SHP77 (cell line): Measurements from ENCODE around the gene R3HDM4.

Experiments used
- DNase-seq, 2 experiments: peaks; one replicate each; lab custom pipeline; 2025; lab: John Stamatoyannopoulos, UW

Gene R3HDM4

DNA sequence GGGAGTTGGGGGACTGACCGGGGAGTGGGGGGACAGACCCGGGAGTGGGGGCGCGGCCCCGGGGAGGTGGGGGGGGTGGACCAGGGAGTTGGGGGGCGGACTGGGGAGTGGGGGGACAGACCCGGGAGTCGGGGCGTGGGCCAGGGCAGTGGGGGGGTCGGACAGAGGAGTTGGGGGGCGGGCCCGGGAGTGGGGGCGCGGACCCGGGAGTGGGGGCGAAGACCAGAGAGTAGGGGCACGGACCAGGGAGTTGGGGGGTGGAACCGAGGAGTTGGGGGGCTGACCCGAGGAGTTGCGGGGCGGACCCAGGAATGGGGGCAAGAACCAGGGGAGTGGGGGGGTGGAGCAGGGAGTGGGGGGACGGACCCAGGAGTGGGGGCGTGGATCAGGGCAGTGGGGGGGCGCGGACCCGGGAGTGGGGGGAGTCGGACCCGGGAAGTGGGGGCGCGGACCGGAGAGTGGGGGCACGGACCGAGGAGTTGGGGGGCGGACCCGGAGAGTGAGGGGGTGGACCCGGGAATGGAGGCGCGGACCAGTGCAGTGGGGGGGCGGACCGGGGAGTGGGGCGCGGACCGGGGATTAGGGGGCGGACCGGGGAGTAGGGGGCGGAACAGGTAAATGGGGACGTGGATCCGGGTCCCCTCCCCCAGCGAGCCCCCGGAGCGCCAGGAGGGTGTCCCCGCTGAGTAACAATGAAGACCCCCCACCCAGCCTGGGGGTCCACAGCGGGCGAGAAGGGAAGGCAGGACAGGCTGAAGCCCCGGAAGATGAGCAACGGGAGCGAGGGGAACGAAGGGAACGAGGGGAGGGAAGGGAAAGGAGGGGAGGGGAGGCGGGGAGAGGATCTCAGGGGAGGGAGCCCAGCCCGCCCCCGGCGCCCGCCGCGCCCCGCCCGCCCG lies 589 bp downstream of the R3HDM4 start:
- no peak for DNase-seq

DNA sequence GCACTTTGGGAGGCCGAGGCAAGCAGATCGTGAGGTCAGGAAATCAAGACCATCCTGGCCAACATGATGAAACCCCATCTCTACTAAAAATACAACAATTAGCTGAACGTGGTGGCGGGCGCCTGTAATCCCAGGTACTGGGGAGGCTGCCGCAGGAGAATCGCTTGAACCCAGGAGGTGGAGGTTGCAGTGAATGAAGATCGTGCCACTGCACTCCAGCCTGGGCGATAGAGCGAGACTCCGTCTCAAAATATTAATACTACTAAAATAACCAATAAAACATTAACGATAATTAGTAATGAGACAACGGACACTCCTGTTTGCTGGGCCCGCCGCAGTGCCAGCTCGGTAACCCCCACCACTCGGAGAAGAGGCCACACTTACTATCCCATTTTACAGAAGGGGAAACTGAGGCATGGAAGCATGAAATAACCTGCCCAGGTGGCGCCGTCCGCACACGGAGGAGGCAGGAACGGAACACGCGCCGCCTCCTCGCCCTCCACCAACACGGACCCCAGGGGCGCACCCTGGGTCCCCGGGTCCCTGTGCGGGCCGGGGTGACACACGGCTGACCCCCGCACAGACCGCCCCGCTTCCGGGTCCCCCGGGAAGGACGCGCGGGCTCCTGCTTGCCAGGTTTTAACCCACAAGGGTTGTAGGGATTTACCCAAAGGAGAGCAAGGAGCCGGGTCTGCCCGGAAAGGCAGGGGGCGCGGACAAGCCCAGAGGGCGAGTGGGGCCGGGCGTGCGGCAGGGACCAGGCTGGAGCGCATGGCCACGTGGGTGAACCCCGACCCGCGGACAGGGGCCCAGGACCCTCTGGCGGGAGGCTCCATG lies 1.6 kb downstream of the R3HDM4 start:
- no peak for DNase-seq

DNA sequence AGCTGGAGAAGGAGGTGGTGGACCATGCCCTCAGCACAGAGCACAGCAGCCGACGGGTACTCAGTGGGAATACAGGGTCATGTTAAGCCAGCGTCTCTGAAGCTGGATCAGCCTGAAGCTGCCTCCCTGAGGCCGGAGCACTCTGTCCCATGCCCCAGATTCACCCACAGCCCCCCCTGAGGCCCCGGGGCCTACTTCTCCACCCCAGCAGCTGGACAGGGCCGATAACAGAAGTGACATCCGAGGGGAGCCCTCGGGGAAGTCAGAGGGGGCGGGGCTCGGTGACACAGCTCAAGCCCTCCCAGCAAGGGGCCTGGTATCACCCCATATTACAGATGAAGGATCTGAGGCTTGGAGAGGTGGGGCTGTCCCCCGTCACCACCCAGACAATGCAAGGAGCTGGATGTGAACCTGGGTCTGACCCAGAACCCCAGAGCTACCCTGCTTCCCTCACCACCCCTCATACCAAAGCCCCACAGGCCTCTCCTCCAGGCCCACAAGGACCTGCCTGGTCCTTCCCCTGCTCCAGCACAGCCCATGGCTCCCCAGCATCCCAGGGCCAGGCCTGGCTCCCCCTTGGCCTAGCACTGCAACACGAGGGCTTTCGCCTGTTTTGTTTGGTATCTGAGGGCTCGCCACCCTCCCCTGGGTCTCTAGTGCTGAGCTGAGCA lies 5.7 kb downstream of the R3HDM4 start:
- DNase-seq = no peak

GRCh38 chr19:906480-906879 lies 6.5 kb downstream of the R3HDM4 start:
- no peak for DNase-seq

DNA sequence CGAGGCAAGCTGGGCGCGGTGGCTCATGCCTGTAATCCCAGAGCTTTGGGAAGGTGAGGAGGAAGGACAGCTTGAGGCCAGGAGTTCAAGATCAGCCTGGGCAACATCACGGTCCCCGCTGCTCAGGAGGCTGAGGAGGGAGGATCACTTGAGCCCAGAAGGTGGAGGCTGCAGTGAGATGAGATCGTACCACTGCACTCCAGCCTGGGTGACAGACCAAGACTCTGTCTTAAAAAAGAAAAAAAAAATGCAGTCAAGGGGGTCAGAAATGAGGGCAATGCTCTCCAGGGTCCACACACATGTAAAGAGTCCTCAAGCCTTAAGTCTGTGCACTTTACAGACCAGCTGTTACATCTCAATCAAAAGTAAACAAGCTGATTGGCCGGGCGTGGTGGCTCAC lies 8.5 kb downstream of the R3HDM4 start:
- DNase-seq = no peak

GRCh38 chr19:903266-903797 lies 9.7 kb downstream of the R3HDM4 start:
- no peak for DNase-seq

DNA sequence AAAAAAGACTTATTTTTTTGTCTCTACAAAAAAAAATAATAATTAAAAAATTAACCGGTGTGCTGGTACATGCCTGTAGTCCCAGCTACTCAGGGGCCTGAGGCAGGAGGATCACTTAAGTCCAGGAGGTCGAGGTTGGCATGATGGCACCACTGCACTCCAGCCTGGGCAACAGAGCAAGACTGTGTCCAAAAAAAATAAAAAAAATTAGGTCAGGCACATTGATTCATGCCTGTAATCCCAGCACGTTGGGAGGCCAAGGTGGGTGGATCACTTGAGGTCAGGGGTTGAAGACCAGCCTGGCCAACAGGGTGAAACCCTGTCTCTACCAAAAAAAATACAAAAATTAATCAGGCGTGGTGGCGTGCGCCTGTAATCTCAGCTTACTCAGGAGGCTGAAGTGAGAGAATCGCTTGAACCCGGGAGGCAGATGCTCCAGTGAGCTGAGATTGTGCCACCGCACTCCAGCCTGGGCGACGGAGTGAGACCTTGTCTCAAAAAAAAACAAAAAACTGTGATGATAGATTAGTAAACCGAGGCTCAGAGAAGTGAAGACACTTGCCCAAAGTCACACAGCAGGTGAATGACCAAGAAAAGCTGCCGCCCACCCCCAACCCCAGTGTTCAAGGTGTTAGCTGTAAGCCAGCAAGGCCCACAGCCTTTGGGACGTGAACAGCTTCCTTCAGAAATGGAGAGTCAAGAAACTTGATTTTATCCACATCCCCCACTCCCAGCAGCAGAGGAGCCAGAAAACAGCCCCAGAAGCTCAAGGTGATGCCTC lies 10.4 kb downstream of the R3HDM4 start:
- no peak for DNase-seq

DNA sequence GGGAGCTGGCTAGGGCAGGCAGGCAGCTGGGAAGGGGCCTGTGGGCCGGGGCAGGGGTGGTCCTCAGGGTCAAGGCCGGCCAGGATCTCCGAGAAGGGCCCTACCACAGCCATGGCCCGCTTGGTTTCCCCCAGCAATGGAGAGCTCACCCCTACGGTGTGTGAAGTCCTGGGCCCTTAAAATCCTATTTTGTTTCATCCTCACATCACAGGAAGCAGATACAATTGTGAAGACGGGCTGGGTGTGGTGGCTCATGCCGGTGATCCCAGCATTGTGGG lies 11.0 kb downstream of the R3HDM4 start:
- DNase-seq = no peak

DNA sequence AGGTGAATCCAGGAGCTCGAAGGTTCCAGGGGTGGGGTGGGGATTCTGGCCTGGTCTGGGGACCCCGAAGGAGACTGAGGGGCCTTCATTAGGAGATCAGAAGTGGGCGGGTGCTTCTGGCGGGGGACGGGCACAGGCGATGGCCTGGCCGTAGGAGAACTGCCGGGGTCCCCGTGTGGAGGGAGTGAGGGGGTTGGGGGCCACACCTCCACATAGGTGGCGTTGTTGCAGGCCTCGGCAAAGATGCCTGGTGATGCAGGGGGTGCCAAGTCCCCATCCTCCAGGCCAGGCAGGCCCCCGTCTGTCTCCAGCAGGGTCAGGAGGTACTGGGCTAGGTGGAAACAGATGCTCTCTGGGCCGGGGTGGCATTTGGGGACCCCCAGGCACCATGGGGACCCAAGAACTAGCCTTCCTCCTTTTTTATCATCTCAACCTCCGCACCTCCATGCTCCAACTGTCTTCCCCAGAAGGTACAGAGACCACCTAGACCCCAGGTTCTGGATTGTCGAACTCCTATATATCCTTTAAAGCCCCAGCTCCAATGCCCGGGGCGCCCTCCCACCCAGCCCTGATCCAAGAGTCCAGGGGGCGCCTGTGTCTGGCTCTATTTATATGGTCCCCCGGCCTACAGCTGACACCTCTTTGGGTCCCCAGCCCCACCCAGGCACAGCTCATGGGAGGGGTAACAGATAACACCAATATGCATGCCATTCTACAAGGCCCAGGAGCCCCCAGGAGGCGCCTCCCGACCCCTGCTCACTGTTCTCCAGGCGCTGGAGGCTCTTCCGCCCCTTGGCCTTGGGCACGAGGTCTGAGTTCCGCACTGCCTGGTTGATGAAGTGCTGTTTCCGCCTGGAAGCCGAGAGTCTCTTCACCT lies 11.6 kb downstream of the R3HDM4 start:
- no peak for DNase-seq

GRCh38 chr19:900302-901111 lies 12.5 kb downstream of the R3HDM4 start:
- DNase-seq = no peak

DNA sequence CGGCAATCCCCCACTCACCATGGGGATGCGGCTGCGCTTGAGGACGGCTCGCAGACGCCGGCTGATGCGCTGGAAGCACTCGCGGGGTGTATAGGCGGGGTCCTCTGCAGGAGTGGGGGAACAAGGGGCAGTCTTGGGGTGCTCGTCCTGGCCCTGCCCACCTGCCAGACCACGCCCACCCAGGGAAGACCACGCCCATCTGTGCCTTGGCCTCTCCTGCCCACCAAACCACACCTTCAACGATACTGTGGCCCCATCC lies 13.0 kb downstream of the R3HDM4 start:
- no peak for DNase-seq

DNA sequence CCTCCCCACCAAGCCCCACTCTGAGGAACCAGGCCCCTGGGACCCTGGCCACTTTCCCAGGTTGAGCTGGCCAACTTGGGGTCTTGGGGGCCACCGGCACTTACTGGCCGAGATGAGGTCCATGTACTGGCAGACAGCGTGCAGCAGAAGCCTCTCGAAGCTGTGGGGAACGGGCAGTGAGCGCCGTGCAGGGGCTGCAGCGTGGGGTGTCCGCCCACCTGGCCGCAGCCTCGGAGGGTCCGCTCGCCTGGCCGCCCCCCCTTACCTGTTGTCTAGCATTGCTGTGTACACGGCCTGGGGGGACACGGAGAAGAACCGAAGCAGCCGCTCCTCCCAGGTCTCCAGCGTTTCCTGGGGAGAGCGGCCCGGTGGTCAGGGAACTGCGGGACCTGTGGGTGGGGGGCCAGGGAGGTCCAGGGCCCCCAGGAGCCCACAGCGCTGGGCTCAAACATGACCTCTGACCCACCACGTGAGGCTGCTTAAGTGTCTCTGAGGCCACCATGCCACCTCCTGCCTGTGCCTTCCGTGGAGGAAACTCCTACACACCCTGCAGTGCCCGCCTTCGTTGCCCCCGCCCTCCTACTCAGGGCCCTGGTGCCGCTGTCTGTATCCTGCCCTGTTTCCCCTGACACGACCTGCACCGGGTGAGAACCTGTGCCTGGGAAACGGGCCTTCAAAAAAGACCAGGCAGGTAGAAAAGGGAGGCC lies 13.5 kb downstream of the R3HDM4 start:
- no peak for DNase-seq

GRCh38 chr19:898663-899062 lies 14.4 kb downstream of the R3HDM4 start:
- DNase-seq = no peak

- no peak for DNase-seq
Measured at GRCh38 chr19:897442-898039, 15.5 kb downstream of the R3HDM4 start.

DNA sequence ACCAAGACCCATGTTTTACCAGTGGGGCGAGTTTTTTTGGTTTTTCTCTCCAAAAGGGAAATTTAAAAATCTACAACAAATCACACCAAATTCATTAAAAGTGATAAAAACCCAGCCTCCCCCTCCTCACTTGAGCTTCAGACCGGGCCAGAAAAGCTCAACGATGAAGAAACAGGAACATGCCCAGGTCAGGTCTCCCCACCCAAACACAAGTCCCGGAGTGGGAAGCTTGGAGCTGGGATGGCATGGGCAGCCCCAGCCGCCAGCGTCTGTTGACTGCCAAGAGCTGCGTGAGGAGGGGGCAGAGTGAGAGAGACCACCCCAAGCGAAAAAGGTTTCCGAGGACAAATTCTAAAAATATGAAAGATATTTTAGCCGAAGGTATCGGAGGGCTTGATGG lies 16.0 kb downstream of the R3HDM4 start:
- no peak for DNase-seq

GRCh38 chr19:896434-896833 lies 16.6 kb downstream of the R3HDM4 start:
- no peak for DNase-seq

- peak; percentile 82 to 83 for DNase-seq
Measured at GRCh38 chr19:892894-893689, 19.9 kb downstream of the R3HDM4 start, which contains the start of the genes MED16 and RNU6-9. TSS of gene MED16 (minus strand) at chr19:893187. CDS start at chr19:891131, 2,056 bp downstream. TSS of gene RNU6-9 (plus strand) at chr19:893484.

DNA sequence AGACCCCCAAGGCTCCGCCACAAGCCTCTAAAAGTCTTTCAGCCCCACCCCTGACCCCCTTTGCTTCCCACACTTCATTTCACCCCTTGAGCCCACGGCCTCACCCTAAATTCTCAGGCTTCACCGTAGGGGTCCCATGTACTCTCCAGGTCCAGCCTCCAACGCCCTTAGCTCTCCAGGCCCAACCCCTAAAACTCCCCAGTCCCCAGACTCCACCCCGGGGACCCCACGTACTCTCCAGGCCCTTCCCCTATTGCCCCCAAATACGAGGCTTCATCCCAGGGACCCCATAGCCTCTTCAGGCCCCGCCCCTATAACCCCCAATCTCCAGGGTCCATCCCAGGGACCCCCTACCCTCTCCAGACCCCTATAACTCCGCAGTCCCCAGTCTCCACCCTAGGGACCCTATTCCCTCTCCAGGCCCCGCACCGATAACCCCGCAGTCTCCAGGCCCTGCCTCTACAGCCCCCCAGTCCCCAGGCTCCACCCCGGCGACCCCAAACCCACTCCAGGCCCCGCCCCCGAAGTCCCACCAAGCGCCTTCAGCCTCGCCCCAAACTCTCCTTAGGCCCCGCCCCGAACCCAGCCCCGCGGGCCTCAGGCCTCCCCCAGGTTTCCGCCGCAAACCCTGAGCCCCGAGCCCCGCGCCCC lies 20.7 kb downstream of the R3HDM4 start:
- no peak for DNase-seq
